Upper lobe of left lung (tissue), 6 donors: ENCODE data around the gene C7. TPM values are rescaled to one million over a fixed set of nuclear protein-coding genes. Genes with fewer than 3 reads are reported as not detected.

ENCODE experiments used
- ATAC-seq, 2 donors: fragments of 200-7000 bp; cut with Tn5 transposase; one replicate each; pipeline ENCODE4 v1.9.1; 2022; ENCODE audit warnings: mild to moderate bottlenecking in 2 of 2, moderate library complexity in 2 of 2; ENCODE audit not compliant: low FRiP score in 2 of 2
- DNase-seq, 2 donors: peaks; one replicate each; pipeline ENCODE4 v3.0.0-alpha.2; 2019 to 2020
- H3K27ac ChIP-seq, 4 donors: fragments of 200-600 bp; sonication (generic); one replicate each; pipeline ENCODE4 v1.5.1; 2016 to 2019
- H3K27me3 ChIP-seq, 4 donors: fragments of 200-600 bp; sonication (generic); one replicate each; pipeline ENCODE4 v1.5.1; 2017 to 2019
- H3K36me3 ChIP-seq, 4 donors: fragments of 200-600 bp; sonication (generic); one replicate each; pipeline ENCODE4 v1.5.1; 2016 to 2019
- H3K4me1 ChIP-seq, 4 donors: fragments of 200-600 bp; sonication (generic); one replicate each; pipeline ENCODE4 v1.5.1; 2018 to 2019
- H3K4me3 ChIP-seq, 4 donors: fragments of 200-600 bp; sonication (generic); one replicate each; pipeline ENCODE4 v1.5.1; 2017 to 2019; ENCODE audit warnings: mild to moderate bottlenecking in 2 of 4, moderate library complexity in 1 of 4
- H3K9me3 ChIP-seq, 4 donors: fragments of 200-600 bp; sonication (generic); one replicate each; pipeline ENCODE4 v1.5.1; 2018 to 2019
- EP300 ChIP-seq, 4 donors: sonication (generic); formaldehyde crosslinking; IDR thresholded peaks; one replicate each; pipeline ENCODE4 v1.5.1; 2017; ENCODE audit warnings: antibody characterized with exemption in 4 of 4, control low read depth in 2 of 4
- POLR2A ChIP-seq, 4 donors: fragments of 450-650 bp; IDR thresholded peaks; one replicate each; pipeline ENCODE4 v1.5.1; 2016 to 2017; ENCODE audit warnings: antibody characterized with exemption in 4 of 4, mild to moderate bottlenecking in 2 of 4
- POLR2AphosphoS5 ChIP-seq, 2 donors: sonication (generic); formaldehyde crosslinking; IDR thresholded peaks; one replicate each; pipeline ENCODE4 v1.5.1; 2017; ENCODE audit warnings: antibody characterized with exemption in 2 of 2
- WGBS, 2 donors: methylation state at CpG; one replicate each; pipeline ENCODE4 v1.1.5; 2017 to 2018; 5-methylcytosine and 5-hydroxymethylcytosine counted together
- total RNA-seq, 6 donors: library from RNA; depleted of rRNA in 4 of 6; stranded (reverse); fragments of >200 nt in 4 of 6; gene quantifications; one replicate each; pipeline versions ENCODE4 v1.1.0 to v1.2.1, GENCODE V29; 2016 to 2021
- TF ChIP-seq, protein P1 (sequence below), 6 experiments: fragments of 450-650 bp in 4 of 6; fragments of 200-600 bp in 2 of 6; sonication (generic) in 2 of 6; IDR thresholded peaks; one replicate each; pipeline ENCODE4 v1.5.1; 2016 to 2019; ENCODE audit warnings: antibody characterized with exemption in 6 of 6
- donor health status: DM: no; HTN: no; CAD: no; lungs with moderate emphysema.
- donor health status: DM: no; HTN: yes; CAD: no; lungs with severe emphysema.

C7 gene
- total RNA-seq, 6 donors from 2014 or later, result 117 to 741 (median 203) TPM

DNA sequence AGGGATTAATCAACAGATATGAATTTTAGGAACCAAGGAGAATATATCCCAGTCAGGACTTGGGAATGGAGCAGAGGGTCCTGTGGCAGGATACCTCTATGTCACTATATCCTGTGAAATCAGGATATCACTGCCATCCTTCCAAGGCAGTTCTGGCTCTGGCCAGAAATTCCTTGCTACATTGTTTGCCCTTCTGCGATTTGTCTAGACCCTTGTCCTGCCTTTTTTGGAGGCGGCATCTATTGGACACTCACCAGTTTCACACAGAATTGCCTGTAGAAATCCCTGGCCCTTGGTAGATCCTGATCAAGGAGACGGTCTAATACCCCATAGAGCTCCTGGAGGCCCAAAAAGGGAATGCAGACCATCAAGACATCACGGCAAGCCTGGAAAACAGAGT, 90.7 kb downstream of the C7 start:
- H3K36me3 ChIP-seq, result no peaks in the 10 kb centered on the region
- WGBS, 2 donors, result 93 to 95% methylated on average over 4 of the region's 4 CpGs
- H3K4me3 ChIP-seq, result no peak overlapping the region
- ATAC-seq (no peak), DNase-seq (no peak)
- H3K4me1 ChIP-seq, result no peaks in the 10 kb centered on the region
- H3K9me3 ChIP-seq, result no peaks in the 10 kb centered on the region
- H3K27ac ChIP-seq, result no peak overlapping the region
- H3K27me3 ChIP-seq, result no peaks in the 10 kb centered on the region
- TF ChIP-seq POLR2A (IDR thresholded peaks at IDR 0.05), result no peak
- no peak for TF ChIP-seq POLR2AphosphoS5 (IDR thresholded peaks at IDR 0.05)

GRCh38 chr5:41003670-41004376, 94.5 kb downstream of the C7 start:
- 53 to 59% methylated on average over 3 of the region's 3 CpGs for WGBS, 2 donors
- Histone ChIP-seq H3K9me3 (no peaks in the 10 kb centered on the region), H3K27ac (no peak overlapping the region), H3K36me3 (no peaks in the 10 kb centered on the region), H3K27me3 (no peaks in the 10 kb centered on the region), H3K4me1 (no peaks in the 10 kb centered on the region), H3K4me3 (no peak overlapping the region)
- TF ChIP-seq, protein P1, sequence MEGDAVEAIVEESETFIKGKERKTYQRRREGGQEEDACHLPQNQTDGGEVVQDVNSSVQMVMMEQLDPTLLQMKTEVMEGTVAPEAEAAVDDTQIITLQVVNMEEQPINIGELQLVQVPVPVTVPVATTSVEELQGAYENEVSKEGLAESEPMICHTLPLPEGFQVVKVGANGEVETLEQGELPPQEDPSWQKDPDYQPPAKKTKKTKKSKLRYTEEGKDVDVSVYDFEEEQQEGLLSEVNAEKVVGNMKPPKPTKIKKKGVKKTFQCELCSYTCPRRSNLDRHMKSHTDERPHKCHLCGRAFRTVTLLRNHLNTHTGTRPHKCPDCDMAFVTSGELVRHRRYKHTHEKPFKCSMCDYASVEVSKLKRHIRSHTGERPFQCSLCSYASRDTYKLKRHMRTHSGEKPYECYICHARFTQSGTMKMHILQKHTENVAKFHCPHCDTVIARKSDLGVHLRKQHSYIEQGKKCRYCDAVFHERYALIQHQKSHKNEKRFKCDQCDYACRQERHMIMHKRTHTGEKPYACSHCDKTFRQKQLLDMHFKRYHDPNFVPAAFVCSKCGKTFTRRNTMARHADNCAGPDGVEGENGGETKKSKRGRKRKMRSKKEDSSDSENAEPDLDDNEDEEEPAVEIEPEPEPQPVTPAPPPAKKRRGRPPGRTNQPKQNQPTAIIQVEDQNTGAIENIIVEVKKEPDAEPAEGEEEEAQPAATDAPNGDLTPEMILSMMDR (IDR thresholded peaks at IDR 0.05), result no peak
- no peak for TF ChIP-seq POLR2A (IDR thresholded peaks at IDR 0.05)
- TF ChIP-seq POLR2AphosphoS5 (IDR thresholded peaks at IDR 0.05), result no peak
- no peak for TF ChIP-seq EP300 (IDR thresholded peaks at IDR 0.05)
- ATAC-seq (no peak), DNase-seq (no peak)

- ATAC-seq, result no peak
- DNase-seq, result no peak
- TF ChIP-seq EP300 (IDR thresholded peaks at IDR 0.05) (no peak), POLR2A (IDR thresholded peaks at IDR 0.05) (no peak)
- TF ChIP-seq, protein P1 (IDR thresholded peaks at IDR 0.05), result no peak
- Histone ChIP-seq H3K4me3 (no peak overlapping the region), H3K27me3 (no peaks in the 10 kb centered on the region), H3K4me1 (no peaks in the 10 kb centered on the region), H3K27ac (no peak overlapping the region), H3K9me3 (no peaks in the 10 kb centered on the region), H3K36me3 (no peaks in the 10 kb centered on the region)
- WGBS, 2 donors, result 85 to 92% methylated on average over 7 of the region's 7 CpGs
Measured at GRCh38 chr5:41004931-41005330, 95.6 kb downstream of the C7 start.

DNA sequence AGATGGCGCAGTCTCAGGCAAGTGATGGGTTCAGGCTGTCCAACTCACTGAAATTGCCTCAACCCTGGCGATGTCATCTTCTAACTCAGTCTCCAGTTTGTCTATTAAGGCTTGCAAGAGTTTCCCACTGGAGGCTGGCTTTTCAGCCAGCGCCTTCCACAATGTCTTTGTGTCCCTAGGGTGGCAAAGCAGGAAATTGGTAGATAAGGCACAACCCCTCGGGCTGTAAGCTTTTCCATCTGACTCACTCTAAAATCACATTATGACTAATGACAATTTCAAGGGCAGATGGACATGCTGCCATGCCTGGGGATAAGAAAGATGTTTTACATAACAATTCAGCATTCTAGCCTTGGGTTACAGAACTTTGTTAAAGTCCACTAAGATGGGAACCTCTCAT, 99.9 kb downstream of the C7 start:
- Histone ChIP-seq H3K27ac (no peak overlapping the region), H3K9me3 (no peaks in the 10 kb centered on the region), H3K4me3 (no peak overlapping the region), H3K36me3 (no peaks in the 10 kb centered on the region), H3K27me3 (no peaks in the 10 kb centered on the region), H3K4me1 (no peaks in the 10 kb centered on the region)
- no peak for ATAC-seq
- WGBS, 2 donors, result 77 to 79% methylated on average over 4 of the region's 4 CpGs
- no peak for DNase-seq
- TF ChIP-seq POLR2AphosphoS5 (IDR thresholded peaks at IDR 0.05), result no peak
- TF ChIP-seq, protein P1 (IDR thresholded peaks at IDR 0.05), result no peak

DNA sequence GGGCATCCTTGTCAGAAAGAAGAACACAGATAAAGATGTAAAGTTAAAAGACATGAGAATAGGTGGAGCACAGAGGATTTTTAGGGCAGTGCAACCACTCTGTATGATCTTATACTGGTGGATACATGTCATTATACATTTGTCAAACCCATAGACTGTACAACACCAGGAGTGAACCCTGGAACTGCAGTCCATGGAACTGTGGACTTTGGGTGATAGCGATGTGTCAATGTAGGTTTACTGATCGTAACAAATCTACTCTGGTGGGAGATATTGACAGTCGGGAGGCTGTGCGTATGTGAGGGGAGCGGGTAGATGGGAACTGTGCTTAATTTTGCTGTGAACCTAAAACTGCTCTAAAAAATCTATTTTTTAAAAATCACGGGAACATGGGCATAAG, 101.3 kb downstream of the C7 start:
- ATAC-seq, result no peak
- DNase-seq, result no peak
- WGBS, 2 donors, result 90 to 99% methylated on average over 6 of the region's 6 CpGs
- Histone ChIP-seq H3K4me3 (no peak overlapping the region), H3K27me3 (no peaks in the 10 kb centered on the region), H3K9me3 (no peaks in the 10 kb centered on the region), H3K36me3 (no peaks in the 10 kb centered on the region), H3K27ac (no peak overlapping the region), H3K4me1 (no peaks in the 10 kb centered on the region)
- TF ChIP-seq EP300 (IDR thresholded peaks at IDR 0.05) (no peak), POLR2A (IDR thresholded peaks at IDR 0.05) (no peak), POLR2AphosphoS5 (IDR thresholded peaks at IDR 0.05) (no peak)
- TF ChIP-seq, protein P1 (IDR thresholded peaks at IDR 0.05), result no peak
